Astrocyte of the cerebellum (primary cell): ENCODE measurements around the gene SMG6.
A peak's percentile ranks its signal among the peaks of the same experiment; 100 is the strongest.

Experiments used
- DNase-seq: peaks from one replicate; pipeline ENCODE4 v3.0.0-alpha.2; 2011; ENCODE audit warnings: low read depth
- H3K4me3 ChIP-seq: 2 replicates; pipeline ENCODE4 v1.5.1; 2011; ENCODE audit warnings: mild to moderate bottlenecking, low read depth, low read length, moderate library complexity
- CTCF ChIP-seq: IDR thresholded peaks from 2 replicates; pipeline ENCODE4 v1.5.1; 2012; ENCODE audit warnings: low read length, low read depth, moderate library complexity, mild to moderate bottlenecking; ENCODE audit errors: missing control alignments
- in situ Hi-C: cut with HindIII; loops from 2 replicates; pipeline ENCODE4 v1.10.0; 2017; ENCODE audit warnings: low sequenced_read_pairs

Gene SMG6

GRCh38 chr17:2289878-2290478, 13.6 kb downstream of the SMG6 start:
- no peak for DNase-seq
- no peak overlapping the region for H3K4me3 ChIP-seq
- TF ChIP-seq CTCF = no peak
- in situ Hi-C loops = no loop called here

- in situ Hi-C loops = no loop called here
- DNase-seq = no peak
- no peak overlapping the region for H3K4me3 ChIP-seq
- TF ChIP-seq CTCF = no peak
Measured at GRCh38 chr17:2283302-2283701, 20.3 kb downstream of the SMG6 start.

GRCh38 chr17:2282297-2282873, 21.2 kb downstream of the SMG6 start:
- in situ Hi-C loops = no loop called here
- DNase-seq = peak; percentile 80
- TF ChIP-seq CTCF = peak; percentile 30
- no peak overlapping the region for H3K4me3 ChIP-seq

GRCh38 chr17:2279707-2280106, 23.9 kb downstream of the SMG6 start:
- no peak for DNase-seq
- TF ChIP-seq CTCF = no peak
- no peak overlapping the region for H3K4me3 ChIP-seq
- in situ Hi-C loops = no loop called here

GRCh38 chr17:2277429-2278170, 26.0 kb downstream of the SMG6 start:
- DNase-seq = no peak
- TF ChIP-seq CTCF = no peak
- in situ Hi-C loops = no loop called here
- H3K4me3 ChIP-seq = no peak overlapping the region

GRCh38 chr17:2275722-2276121, 27.9 kb downstream of the SMG6 start:
- no peak overlapping the region for H3K4me3 ChIP-seq
- in situ Hi-C loops = no loop called here
- DNase-seq = no peak
- no peak for TF ChIP-seq CTCF
